Measurements from ENCODE around the gene DNAH1.

DNA sequence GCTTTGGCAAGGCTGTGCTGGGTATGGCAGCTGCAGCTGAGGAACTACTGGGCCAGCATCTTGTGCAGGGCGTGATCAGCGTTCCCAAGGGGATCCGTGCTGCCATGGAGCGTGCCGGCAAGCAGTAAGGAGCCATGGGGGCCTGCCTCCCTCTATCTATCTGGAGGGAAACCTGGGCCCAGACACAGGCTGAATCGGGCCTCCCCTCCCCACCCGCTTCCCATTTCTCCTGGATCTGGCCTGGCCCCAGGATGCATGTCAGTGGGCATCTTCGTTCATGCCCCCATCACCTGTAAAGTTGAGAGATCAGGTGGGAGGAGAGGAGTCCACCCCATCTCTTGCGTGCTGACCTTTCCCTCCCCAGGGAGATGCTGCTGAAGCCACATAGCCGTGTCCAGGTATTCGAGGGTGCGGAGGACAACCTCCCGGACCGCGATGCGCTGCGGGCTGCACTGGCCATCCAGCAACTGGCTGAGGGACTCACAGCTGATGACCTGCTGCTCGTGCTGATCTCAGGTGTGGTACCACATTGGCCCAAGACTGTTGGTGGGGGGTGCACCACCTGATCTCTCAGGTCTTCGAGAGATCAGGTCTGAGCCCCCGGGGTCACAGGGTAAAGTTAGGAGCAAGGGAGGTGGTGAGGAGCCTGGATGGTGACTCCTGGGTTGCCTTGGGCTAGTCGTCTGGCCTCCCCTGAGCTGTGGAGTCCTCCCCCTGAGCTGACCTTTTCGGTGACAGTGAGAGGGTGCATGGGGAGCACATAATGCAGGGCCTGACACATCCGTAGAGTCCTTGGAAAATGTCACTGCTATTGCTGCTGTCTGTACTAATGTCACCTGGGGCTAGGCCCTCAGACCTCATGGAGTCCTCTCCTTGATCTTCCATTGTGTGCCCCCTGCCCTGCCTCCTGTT lies 25.3 kb upstream of the DNAH1 start:
- TF ChIP-seq POLR2A (IDR thresholded peaks at IDR 0.05) (no peak), EP300 (IDR thresholded peaks at IDR 0.05) (no peak), POLR2AphosphoS5 (IDR thresholded peaks at IDR 0.05) (no peak)

Data from gastroesophageal sphincter (tissue), 2 donors.